K562 (cell line): Measurements from ENCODE around the gene DELE1. TPM values are rescaled to one million over a fixed set of nuclear protein-coding genes. Genes with fewer than 3 reads are reported as not detected.

Source experiments
- ATAC-seq: fragments of 200-7000 bp; cut with Tn5 transposase; 3 replicates; pipeline ENCODE4 v1.9.1; 2020; ENCODE audit warnings: moderate library complexity
- BruUV-seq: library from RNA; stranded (reverse); fragments of 400-500 nt; replicated peaks from 2 replicates; lab custom pipeline; 2021; lab: Mats Ljungman, UMichigan
- CTCF ChIA-PET: fragments of 300-600 bp; formaldehyde crosslinking; extraction: SDS; loops from one replicate; lab custom pipeline; 2021; ENCODE audit warnings: low intra/inter-chr PET ratio; lab: Yijun Ruan, JAX
- POLR2A ChIA-PET: fragments of 300-600, 350-650 bp; sonication (Branson Sonifier 250); formaldehyde crosslinking; extraction: SDS; loops from one replicate; lab custom pipeline; 2021; ENCODE audit warnings: antibody characterized with exemption, inconsistent platforms; lab: Yijun Ruan, JAX
- DNase-seq, 4 experiments: peaks; one replicate each; pipeline versions ENCODE4 v3.0.0 to v3.0.0-alpha.2; 2011 to 2018; ENCODE audit warnings: low spot score in 3 of 4, mixed read lengths in 3 of 4; ENCODE audit errors: extremely low read depth in 1 of 4
- FAIRE-seq: peaks from 2 replicates; lab custom pipeline; 2011; peaks lifted over from hg19 to GRCh38; lab: Jason Lieb, UNC
- H2AFZ ChIP-seq: 2 replicates; pipeline ENCODE4 v1.6.0; 2011; ENCODE audit warnings: low read depth, low read length, control low read depth, inconsistent platforms
- H3K27ac ChIP-seq: fragments of 200-600 bp; 3 replicates; pipeline ENCODE4 v1.8.0; 2011; ENCODE audit warnings: low read depth, mild to moderate bottlenecking, control low read depth, inconsistent platforms, low read length, moderate library complexity, mixed read lengths; ENCODE audit errors: extremely low read depth
- H3K27me3 ChIP-seq, 2 experiments: fragments of 300-600 bp in 1 of 2; 2 replicates in 1 of 2; 3 replicates in 1 of 2; pipeline versions ENCODE4 v1.6.0 to v1.8.0; 2011; ENCODE audit warnings: inconsistent platforms in 2 of 2, low read length in 2 of 2, mild to moderate bottlenecking in 1 of 2, mixed read lengths in 1 of 2, moderate library complexity in 1 of 2; ENCODE audit not compliant: control insufficient read depth in 2 of 2, insufficient read depth in 2 of 2
- H3K36me3 ChIP-seq: fragments of 300-600 bp; 3 replicates; pipeline ENCODE4 v1.8.0; 2011; ENCODE audit warnings: mild to moderate bottlenecking, low read length, inconsistent platforms; ENCODE audit not compliant: control insufficient read depth, insufficient read depth
- H3K4me1 ChIP-seq, 2 experiments: fragments of 200-600 bp in 1 of 2; replicated peaks in 1 of 2; 2 replicates in 1 of 2; 3 replicates in 1 of 2; pipeline versions ENCODE4 v1.5.1 to v1.8.0; 2011; ENCODE audit warnings: inconsistent platforms in 2 of 2, low read length in 2 of 2, mild to moderate bottlenecking in 1 of 2, mixed read lengths in 1 of 2, moderate library complexity in 1 of 2; ENCODE audit not compliant: control insufficient read depth in 2 of 2, insufficient read depth in 2 of 2
- H3K4me2 ChIP-seq: 2 replicates; pipeline ENCODE4 v1.6.1; 2011; ENCODE audit warnings: low read length, control low read depth, inconsistent platforms, mixed read lengths; ENCODE audit not compliant: insufficient read depth
- H3K4me3 ChIP-seq: fragments of 200-600 bp; sonication (generic), shearing (Covaris generic); 2 replicates; pipeline ENCODE4 v1.5.1; 2016; ENCODE audit warnings: control low read depth, inconsistent platforms
- H3K79me2 ChIP-seq: fragments of 200-600 bp; 3 replicates; pipeline ENCODE4 v1.8.0; 2011; ENCODE audit warnings: low read length, inconsistent platforms; ENCODE audit not compliant: control insufficient read depth, insufficient read depth
- H3K9ac ChIP-seq, 2 experiments: 2 replicates each; pipeline versions ENCODE4 v1.6.0 to v1.6.1; 2011; ENCODE audit warnings: low read depth in 2 of 2, low read length in 2 of 2, control low read depth in 1 of 2, inconsistent platforms in 1 of 2, mild to moderate bottlenecking in 1 of 2, mixed read lengths in 1 of 2; ENCODE audit not compliant: insufficient read depth in 1 of 2
- H3K9me1 ChIP-seq: one replicate; pipeline ENCODE4 v1.6.0; 2011; ENCODE audit warnings: inconsistent platforms, mild to moderate bottlenecking, low read length, moderate library complexity; ENCODE audit not compliant: control insufficient read depth, insufficient read depth
- H3K9me3 ChIP-seq: replicated peaks from 2 replicates; pipeline ENCODE4 v1.5.1; 2011; ENCODE audit warnings: low read depth, low read length, inconsistent platforms; ENCODE audit not compliant: control insufficient read depth, insufficient read depth
- H4K20me1 ChIP-seq: replicated peaks from 2 replicates; pipeline ENCODE4 v1.6.1; 2011; ENCODE audit warnings: low read length, inconsistent platforms, mixed read lengths; ENCODE audit not compliant: control insufficient read depth, insufficient read depth
- CBFA2T2 ChIP-seq: fragments of 450-650 bp; conservative IDR thresholded peaks from 2 replicates; pipeline ENCODE4 v1.6.1; 2017; ENCODE audit warnings: mild to moderate bottlenecking
- FOS ChIP-seq: IDR thresholded peaks from 3 replicates; pipeline ENCODE4 v1.6.1; 2011; ENCODE audit not compliant: insufficient read length; ENCODE audit errors: extremely low read depth
- HNRNPLL ChIP-seq: fragments of 200-400 bp; formaldehyde crosslinking; IDR thresholded peaks from 2 replicates; pipeline ENCODE4 v1.6.1; 2017; ENCODE audit warnings: low read length, low read depth, mild to moderate bottlenecking; ENCODE audit not compliant: poor library complexity, severe bottlenecking
- NR2C2 ChIP-seq, 2 experiments: fragments of 200-800 bp in 1 of 2; sonication (Bioruptor generic) in 1 of 2; sonication (generic) in 1 of 2; formaldehyde crosslinking in 1 of 2; IDR thresholded peaks; 2 replicates each; pipeline versions ENCODE4 v1.6.1 to v1.8.0; 2016 to 2022; ENCODE audit warnings: mild to moderate bottlenecking in 1 of 2, missing compliant biosample characterization in 1 of 2, missing genetic modification characterization in 1 of 2, missing genetic modification reagents in 1 of 2
- PCBP2 ChIP-seq: fragments of 200-400 bp; formaldehyde crosslinking; IDR thresholded peaks from 2 replicates; pipeline ENCODE4 v1.6.1; 2018; ENCODE audit warnings: low read length, low read depth, mild to moderate bottlenecking, moderate library complexity; ENCODE audit not compliant: poor library complexity, severe bottlenecking
- TCF3 ChIP-seq: sonication (generic); formaldehyde crosslinking; IDR thresholded peaks from 2 replicates; pipeline ENCODE4 v1.4.0; 2020; ENCODE audit warnings: mild to moderate bottlenecking, missing genetic modification reagents
- TCF7L2 ChIP-seq: fragments of 150-350 bp; IDR thresholded peaks from 2 replicates; pipeline ENCODE4 v1.6.1; 2016; ENCODE audit warnings: low read depth, mild to moderate bottlenecking, low read length, moderate library complexity
- TEAD4 ChIP-seq, 2 experiments: sonication (generic) in 1 of 2; formaldehyde crosslinking in 1 of 2; IDR thresholded peaks; 2 replicates each; pipeline versions ENCODE4 v1.6.1 to v1.8.0; 2012 to 2022; ENCODE audit warnings: borderline replicate concordance in 1 of 2, inconsistent platforms in 1 of 2, low read length in 1 of 2, mild to moderate bottlenecking in 1 of 2, missing genetic modification reagents in 1 of 2
- ZBTB26 ChIP-seq: fragments of 450-650 bp; formaldehyde crosslinking; IDR thresholded peaks from 2 replicates; pipeline ENCODE4 v1.4.0; 2022; ENCODE audit warnings: missing genetic modification characterization
- ZNF644 ChIP-seq: fragments of 200-800 bp; sonication (Bioruptor generic); IDR thresholded peaks from 2 replicates; pipeline ENCODE4 v1.6.1; 2016; ENCODE audit warnings: low read depth, missing genetic modification characterization, missing compliant biosample characterization
- WGBS: fragments of 100-300 bp; shearing (Covaris generic); methylation state at CpG from one replicate; pipeline ENCODE4 v1.1.6; 2016; ENCODE audit warnings: low coverage, mixed read lengths; ENCODE audit not compliant: insufficient coverage; ENCODE audit errors: missing lambda C conversion rate; 5-methylcytosine and 5-hydroxymethylcytosine counted together
- in situ Hi-C: fragments of 300-500 bp; cut with MboI; formaldehyde crosslinking; loops from 4 replicates; pipeline ENCODE4 v1.15.0; 2018; ENCODE audit warnings: inconsistent platforms, mixed read lengths
- intact Hi-C: fragments of 100-400 bp; cut with micrococcal nuclease; formaldehyde crosslinking; loops from 2 replicates; pipeline ENCODE4 v1.14.2; 2022
- polyA plus RNA-seq, 8 experiments: library from polyadenylated mRNA; depleted of rRNA in 4 of 8; stranded (reverse) in 5 of 8; unstranded in 3 of 8; fragments of >200 nt; fragmentation: Nextera tagmentation in 2 of 8; fragmentation: Illumina TruSeq in 1 of 8; extraction: Ambion mirVana in 2 of 8; extraction: Trizol in 1 of 8; gene quantifications; 2 replicates each; pipeline versions ENCODE4 v1.2.1 to v1.2.3, GENCODE V29; 2011 to 2014; ENCODE audit warnings: inconsistent platforms in 1 of 8, missing spikeins in 1 of 8
- total RNA-seq, 7 experiments: library from RNA; depleted of rRNA in 6 of 7; stranded (reverse); fragments of >200 nt in 6 of 7; fragmentation: Illumina TruSeq in 2 of 7; extraction: Trizol in 2 of 7; gene quantifications; 2 replicates each; pipeline versions ENCODE4 v1.2.1 to v1.2.3, GENCODE V29; 2011 to 2021; ENCODE audit warnings: low replicate concordance in 1 of 7
- TF ChIP-seq, protein P1 (sequence below): fragments of 250-450 bp; sonication (Bioruptor Pico); IDR thresholded peaks from 2 replicates; pipeline ENCODE4 v1.4.0; 2020

DELE1 gene
- total and polyA plus RNA-seq, 9 of the 15 experiments (the other 6 are each of a cell fraction or from before 2014, with no cell fraction given), result 16.6 to 74.4 (median 49.8) TPM

GRCh38 chr5:141906972-141907371, 16.7 kb upstream of the DELE1 start (continued):
- TF ChIP-seq TEAD4 (IDR thresholded peaks at IDR 0.05; ENCODE audit: low read length) (0 out of 2 replicates have a peak, but pooled peaks have one; percentile 41), TEAD4 (CRISPR knock-in tag; IDR thresholded peaks at IDR 0.05; ENCODE audit: borderline replicate concordance) (no peak), PCBP2 (no peak), ZBTB26 (no peak), NR2C2 (CRISPR knock-in tag; IDR thresholded peaks at IDR 0.05) (no peak), NR2C2 (tag; IDR thresholded peaks at IDR 0.05) (no peak), CBFA2T2 (peak; percentile 49; the same call in 1 of the 2 replicates)

- no TSS peak for BruUV-seq
- Histone ChIP-seq H3K27ac (no peak overlapping the region), H3K36me3 (no peaks in the 10 kb centered on the region), H2AFZ (no peak overlapping the region), H3K4me1 (peaks cover 2 to 3% of the 10 kb centered on the region in 2 experiments; a peak in 2 of 5 replicates), H3K9me1 (no peaks in the 10 kb centered on the region), H3K79me2 (no peaks in the 10 kb centered on the region), H4K20me1 (no peaks in the 10 kb centered on the region), H3K9me3 (no peaks in the 10 kb centered on the region; the same call in 1 of the 2 replicates), H3K4me2 (no peak overlapping the region), H3K4me3 (no peak overlapping the region), H3K27me3 (no peaks in the 10 kb centered on the region), H3K9ac (no peak overlapping the region)
- FAIRE-seq, result no peak
- POLR2A ChIA-PET, result no interaction called here
- ATAC-seq, result no peak
- WGBS, result 27% methylated on average over 2 of the region's 2 CpGs
- in situ Hi-C loops, result no loop called here
- intact Hi-C loops, result no loop called here
- CTCF ChIA-PET, result no interaction called here
- DNase-seq, result no peak
- no peak for TF ChIP-seq TCF7L2
- TF ChIP-seq ZNF644 (tag), result no peak
- TF ChIP-seq HNRNPLL, result no peak
- no peak for TF ChIP-seq FOS
- TF ChIP-seq, protein P1, sequence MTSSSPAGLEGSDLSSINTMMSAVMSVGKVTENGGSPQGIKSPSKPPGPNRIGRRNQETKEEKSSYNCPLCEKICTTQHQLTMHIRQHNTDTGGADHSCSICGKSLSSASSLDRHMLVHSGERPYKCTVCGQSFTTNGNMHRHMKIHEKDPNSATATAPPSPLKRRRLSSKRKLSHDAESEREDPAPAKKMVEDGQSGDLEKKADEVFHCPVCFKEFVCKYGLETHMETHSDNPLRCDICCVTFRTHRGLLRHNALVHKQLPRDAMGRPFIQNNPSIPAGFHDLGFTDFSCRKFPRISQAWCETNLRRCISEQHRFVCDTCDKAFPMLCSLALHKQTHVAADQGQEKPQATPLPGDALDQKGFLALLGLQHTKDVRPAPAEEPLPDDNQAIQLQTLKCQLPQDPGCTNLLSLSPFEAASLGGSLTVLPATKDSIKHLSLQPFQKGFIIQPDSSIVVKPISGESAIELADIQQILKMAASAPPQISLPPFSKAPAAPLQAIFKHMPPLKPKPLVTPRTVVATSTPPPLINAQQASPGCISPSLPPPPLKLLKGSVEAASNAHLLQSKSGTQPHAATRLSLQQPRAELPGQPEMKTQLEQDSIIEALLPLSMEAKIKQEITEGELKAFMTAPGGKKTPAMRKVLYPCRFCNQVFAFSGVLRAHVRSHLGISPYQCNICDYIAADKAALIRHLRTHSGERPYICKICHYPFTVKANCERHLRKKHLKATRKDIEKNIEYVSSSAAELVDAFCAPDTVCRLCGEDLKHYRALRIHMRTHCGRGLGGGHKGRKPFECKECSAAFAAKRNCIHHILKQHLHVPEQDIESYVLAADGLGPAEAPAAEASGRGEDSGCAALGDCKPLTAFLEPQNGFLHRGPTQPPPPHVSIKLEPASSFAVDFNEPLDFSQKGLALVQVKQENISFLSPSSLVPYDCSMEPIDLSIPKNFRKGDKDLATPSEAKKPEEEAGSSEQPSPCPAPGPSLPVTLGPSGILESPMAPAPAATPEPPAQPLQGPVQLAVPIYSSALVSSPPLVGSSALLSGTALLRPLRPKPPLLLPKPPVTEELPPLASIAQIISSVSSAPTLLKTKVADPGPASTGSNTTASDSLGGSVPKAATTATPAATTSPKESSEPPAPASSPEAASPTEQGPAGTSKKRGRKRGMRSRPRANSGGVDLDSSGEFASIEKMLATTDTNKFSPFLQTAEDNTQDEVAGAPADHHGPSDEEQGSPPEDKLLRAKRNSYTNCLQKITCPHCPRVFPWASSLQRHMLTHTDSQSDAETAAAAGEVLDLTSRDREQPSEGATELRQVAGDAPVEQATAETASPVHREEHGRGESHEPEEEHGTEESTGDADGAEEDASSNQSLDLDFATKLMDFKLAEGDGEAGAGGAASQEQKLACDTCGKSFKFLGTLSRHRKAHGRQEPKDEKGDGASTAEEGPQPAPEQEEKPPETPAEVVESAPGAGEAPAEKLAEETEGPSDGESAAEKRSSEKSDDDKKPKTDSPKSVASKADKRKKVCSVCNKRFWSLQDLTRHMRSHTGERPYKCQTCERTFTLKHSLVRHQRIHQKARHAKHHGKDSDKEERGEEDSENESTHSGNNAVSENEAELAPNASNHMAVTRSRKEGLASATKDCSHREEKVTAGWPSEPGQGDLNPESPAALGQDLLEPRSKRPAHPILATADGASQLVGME, result no peak
- no peak for TF ChIP-seq TCF3
Measured at GRCh38 chr5:141908796-141909195, 14.9 kb upstream of the DELE1 start.
